Stimulated activated CD8-positive, alpha-beta memory T cell treated with anti-CD3 and anti-CD28 coated beads, Interleukin-7, amount 100 ng/mL, for 4 hours (primary cell): ENCODE data around the gene LRIT3.

Experiments
- DNase-seq, 2 donors: peaks; one replicate each; pipeline ENCODE4 v3.0.0-alpha.2; 2020; ENCODE audit warnings: low read depth in 2 of 2

LRIT3 gene

DNA sequence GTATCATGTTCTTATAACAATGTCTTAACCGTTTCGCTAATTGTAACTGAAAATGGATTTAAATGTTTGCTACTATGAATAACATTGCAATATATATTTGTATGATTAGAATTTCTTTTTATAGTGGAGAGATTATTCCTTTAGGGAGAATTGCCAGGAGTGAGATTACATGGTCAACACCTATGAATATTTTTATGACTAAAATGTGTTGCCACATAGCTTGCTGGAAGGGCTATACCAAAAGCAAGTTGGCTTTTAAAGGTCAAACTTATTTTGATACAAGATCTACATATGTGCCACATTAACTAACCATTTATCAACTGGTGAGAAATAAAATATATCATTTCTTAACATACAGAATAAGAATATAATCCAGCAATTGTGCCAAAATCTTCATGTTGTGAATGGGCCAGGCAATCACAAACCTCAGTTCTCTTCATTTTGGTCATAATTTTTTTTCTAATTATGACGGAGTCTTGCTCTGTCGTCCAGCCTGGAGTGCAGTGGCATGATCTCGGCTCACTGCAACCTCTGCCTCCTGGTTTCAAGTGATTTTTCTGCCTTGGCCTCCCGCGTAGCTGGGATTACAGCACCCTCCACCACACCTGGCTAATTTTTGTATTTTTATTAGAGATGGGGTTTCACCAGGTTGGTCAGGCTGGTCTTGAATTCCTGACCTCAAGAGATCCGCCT lies 54.8 kb downstream of the LRIT3 start:
- DNase-seq = no peak

DNA sequence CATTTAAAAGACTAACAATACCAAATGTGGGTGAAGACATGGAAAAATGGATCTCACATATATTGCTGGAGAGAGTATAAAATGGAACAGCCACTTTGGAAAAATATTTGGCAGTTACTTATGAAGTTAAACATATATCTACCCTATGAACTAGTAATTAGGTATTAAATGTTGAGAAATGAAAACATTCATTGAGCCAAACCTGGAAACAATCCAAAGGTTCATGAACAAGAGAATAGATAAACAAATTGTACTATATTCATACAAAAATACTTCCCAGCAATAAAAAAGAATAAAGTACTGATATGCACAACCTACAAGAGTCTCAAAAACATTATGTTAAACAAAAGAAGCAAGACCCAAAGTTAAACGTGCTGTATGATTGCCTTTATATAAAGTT lies 60.8 kb downstream of the LRIT3 start:
- DNase-seq = no peak

DNA sequence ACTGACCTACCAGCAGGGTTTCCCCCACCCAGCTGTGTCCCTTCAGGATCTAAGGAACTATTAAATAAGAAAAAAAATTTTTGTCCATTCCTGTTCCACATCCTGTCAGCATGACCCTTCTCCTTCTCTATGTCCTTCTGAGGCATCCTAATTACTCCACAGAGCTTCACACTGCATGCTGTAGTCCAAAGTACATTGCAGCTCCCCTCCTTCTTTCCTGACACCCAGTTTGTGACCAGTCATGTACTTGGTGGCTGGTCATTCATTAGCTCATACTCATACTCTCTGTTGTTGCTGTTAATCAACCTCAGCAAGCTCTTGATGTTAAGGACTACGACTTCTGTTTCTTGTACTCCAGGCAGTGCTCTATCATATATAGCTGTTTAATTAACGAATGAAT lies 62.3 kb downstream of the LRIT3 start:
- no peak for DNase-seq

DNA sequence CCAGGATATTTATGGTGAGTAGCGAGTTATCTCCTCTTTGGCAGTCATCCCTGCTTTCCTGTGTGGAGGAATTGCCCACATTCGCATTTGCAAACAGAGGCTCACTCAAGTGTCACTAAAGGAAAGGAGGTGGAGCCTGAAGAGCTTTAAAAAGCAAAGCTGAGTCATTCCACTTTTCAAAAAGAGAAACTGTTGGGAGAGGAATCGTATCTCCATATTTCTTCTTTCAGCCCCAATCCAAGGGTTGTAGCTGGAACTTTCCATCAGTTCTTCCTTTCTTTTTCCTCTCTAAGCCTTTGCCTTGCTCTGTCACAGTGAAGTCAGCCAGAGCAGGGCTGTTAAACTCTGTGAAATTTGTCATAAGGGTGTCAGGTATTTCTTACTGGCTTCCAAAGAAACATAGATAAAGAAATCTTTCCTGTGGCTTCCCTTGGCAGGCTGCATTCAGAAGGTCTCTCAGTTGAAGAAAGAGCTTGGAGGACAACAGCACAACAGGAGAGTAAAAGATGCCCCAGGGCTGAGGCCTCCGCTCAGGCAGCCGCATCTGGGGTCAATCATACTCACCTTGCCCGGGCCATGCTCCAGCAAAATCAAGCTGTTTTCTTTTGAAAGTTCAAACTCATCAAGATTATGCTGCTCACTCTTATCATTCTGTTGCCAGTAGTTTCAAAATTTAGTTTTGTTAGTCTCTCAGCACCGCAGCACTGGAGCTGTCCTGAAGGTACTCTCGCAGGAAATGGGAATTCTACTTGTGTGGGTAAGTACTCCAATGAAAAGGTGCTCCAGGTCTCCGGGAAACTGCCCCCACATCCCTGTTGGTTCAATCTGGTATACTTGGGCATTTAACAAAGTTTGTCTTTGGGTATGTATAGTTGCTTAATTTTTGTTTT lies 65.0 kb downstream of the LRIT3 start, which contains the start of gene EGF:
Gene EGF, plus strand, starts transcription at position 178 of the 890 bp plus-strand sequence. Its CDS starts 453 bp downstream, at position 631.
- no peak for DNase-seq

DNA sequence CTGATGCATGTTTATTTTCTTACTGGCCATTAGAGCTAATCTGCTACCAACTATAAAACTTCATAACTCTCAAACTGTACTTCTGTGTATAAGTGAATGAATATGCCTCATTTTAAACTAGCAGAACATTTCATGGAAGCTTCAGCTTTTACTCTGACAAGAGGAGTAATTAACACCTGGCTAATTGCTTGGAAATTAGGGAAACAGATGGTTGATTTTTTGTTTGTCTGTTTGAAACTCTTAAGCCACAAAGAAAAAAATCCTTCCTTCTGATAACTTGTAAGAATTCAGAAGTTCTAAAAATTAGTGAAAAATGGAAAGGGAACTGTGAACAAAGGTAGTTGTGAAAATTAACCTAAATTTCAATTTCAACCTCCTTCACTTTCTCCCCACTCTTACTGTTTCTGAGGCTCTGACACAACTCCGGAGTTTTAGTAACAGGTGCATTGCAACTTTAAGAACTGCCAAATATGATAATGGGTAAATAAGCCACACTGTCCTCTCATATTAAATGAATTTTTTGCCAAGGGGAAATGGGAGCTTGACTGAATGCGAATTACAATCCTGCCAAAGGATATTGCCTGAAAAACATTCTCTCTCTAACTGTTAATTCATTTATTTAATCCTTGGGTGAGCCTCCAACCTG lies 65.8 kb downstream of the LRIT3 start:
- no peak for DNase-seq

DNA sequence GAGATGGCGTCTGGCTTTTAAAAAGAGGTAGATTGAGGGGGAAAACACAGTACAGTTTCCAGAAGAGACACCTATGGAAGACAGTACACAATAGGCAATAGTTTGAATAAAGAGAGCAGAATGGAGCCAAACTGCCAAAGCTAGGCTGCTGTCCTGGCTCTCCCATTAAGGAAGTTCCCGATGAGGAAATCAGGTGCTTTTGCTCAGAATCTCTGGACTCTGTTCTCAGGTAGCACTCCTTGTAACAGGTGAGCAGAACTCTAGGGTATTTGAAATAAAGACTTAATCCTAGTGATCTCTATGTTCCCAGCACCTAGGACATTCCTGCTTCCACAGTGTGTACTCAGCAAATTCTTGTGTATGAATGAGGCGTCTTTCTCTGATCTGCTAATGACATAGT lies 66.4 kb downstream of the LRIT3 start:
- DNase-seq = no peak

DNA sequence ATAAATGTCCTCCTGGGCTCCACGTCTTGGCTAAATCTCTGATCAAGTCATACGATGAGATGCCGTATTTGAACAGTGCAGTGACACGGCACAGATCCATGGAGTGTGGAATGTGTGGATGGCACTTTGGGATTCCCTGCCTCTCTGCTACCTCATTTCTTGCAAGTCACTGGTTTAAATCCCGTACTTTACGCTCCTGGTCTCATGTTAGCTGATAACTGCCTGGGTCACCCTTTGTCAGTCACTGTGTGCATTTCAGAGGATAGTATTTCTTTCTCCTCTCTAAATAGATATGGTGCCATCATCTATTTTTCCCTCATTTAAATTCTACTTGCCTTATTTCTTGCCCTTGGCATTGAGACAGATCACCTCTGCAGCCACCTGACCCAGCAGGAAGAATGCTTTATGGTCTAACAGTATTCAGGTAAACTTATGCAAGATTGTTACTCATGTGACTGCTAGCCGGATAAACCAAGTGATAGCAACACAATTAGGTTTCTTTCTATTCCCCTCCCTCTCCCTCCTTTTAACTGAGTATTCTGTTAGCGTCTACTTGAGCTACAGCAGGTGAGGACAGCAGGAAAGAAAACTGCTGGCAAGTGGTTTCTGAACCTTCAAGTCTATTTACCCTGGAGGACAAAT lies 67.6 kb downstream of the LRIT3 start:
- no peak for DNase-seq

DNA sequence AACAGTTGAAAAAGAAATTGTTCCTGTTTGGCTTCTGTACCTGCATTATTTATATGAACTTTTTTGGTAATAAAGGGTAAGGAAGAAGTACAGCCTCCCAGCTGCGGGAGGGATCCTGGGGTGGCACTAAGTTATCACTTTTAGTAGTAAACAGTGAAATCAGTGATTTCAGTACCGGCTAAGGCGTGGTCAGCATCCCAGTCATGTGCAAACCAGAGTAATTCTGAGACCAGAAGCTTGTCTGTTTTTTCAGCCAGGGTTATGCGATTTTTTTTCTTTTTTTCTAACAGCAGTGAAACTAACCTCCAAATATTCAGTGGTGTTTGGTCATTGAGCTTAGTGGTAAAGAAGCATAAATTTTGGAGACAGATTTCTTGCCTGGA lies 68.1 kb downstream of the LRIT3 start:
- no peak for DNase-seq

DNA sequence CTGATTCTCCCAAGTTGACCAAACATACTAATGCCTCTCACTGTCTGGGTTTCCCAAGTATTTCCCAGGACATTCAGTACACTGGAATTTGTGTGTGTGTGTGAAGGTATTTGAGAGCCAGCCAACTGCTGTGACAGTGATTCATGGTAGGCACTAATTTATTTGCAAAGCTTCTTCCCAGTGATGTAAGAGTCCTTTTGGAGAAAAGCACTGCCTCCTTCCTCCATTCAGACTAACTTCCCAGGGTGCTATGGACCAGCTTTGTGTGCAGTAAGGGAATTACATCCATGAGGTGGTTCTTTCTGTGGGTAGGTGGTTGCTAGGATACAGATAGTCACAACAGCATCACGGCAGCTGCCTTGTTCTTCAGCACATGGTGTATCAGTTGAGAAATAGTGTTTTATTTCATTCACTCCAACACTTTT lies 73.5 kb downstream of the LRIT3 start:
- no peak for DNase-seq
